Activated CD8-positive, alpha-beta memory T cell treated with anti-CD3 and anti-CD28 coated beads, Interleukin-2, amount 10 ng/mL, durations not matched to agents 7 days and 5 days (primary cell): ENCODE measurements around the gene TCAF1. TPM values are rescaled to one million over a fixed set of nuclear protein-coding genes. Genes with fewer than 3 reads are reported as not detected.
"Not testable (repeated sequence)": the region's sequence is repeated elsewhere in the genome, so short reads cannot be mapped to it uniquely, and the experiment has no call there.

Experiments
- ATAC-seq: fragments of 150-1000 bp; cut with Tn5 transposase; one replicate; pipeline ENCODE4 v1.10.0; 2021; ENCODE audit warnings: moderate library complexity
- CTCF ChIA-PET: fragments of 350-600 bp; sonication (Branson Sonifier 250); formaldehyde crosslinking; loops from one replicate; lab custom pipeline; 2021; ENCODE audit warnings: antibody characterized with exemption; lab: Charles Lee
- DNase-seq: peaks from one replicate; pipeline ENCODE4 v3.0.0-alpha.2; 2020
- H3K27ac Mint-ChIP-seq: one replicate; pipeline ENCODE4 v1.8.0; 2021; ENCODE audit warnings: mild to moderate bottlenecking, mixed read lengths
- H3K27me3 Mint-ChIP-seq: one replicate; pipeline ENCODE4 v1.8.0; 2021; ENCODE audit warnings: mixed read lengths
- H3K36me3 Mint-ChIP-seq: one replicate; pipeline ENCODE4 v1.8.0; 2021; ENCODE audit warnings: mild to moderate bottlenecking, mixed read lengths
- H3K4me1 Mint-ChIP-seq: one replicate; pipeline ENCODE4 v1.8.0; 2021; ENCODE audit warnings: mixed read lengths
- H3K4me3 Mint-ChIP-seq: one replicate; pipeline ENCODE4 v1.8.0; 2021; ENCODE audit warnings: mild to moderate bottlenecking, moderate library complexity, mixed read lengths
- H3K9me3 Mint-ChIP-seq: one replicate; pipeline ENCODE4 v1.8.0; 2022; ENCODE audit warnings: low read depth, mixed read lengths
- total RNA-seq, 2 experiments: library from RNA; stranded (reverse); gene quantifications; one replicate each; pipeline ENCODE4 v1.2.3, GENCODE V29; 2021

Gene TCAF1
- total RNA-seq, 2 experiments from 2014 or later = 17.4 to 17.8 TPM

GRCh38 chr7:143826578-143826977 lies 75.4 kb downstream of the TCAF1 start:
- H3K36me3 Mint-ChIP-seq, H3K9me3 Mint-ChIP-seq, H3K4me3 Mint-ChIP-seq, H3K4me1 Mint-ChIP-seq, DNase-seq, CTCF ChIA-PET, ATAC-seq, H3K27me3 Mint-ChIP-seq, H3K27ac Mint-ChIP-seq: not testable (repeated sequence)

DNA sequence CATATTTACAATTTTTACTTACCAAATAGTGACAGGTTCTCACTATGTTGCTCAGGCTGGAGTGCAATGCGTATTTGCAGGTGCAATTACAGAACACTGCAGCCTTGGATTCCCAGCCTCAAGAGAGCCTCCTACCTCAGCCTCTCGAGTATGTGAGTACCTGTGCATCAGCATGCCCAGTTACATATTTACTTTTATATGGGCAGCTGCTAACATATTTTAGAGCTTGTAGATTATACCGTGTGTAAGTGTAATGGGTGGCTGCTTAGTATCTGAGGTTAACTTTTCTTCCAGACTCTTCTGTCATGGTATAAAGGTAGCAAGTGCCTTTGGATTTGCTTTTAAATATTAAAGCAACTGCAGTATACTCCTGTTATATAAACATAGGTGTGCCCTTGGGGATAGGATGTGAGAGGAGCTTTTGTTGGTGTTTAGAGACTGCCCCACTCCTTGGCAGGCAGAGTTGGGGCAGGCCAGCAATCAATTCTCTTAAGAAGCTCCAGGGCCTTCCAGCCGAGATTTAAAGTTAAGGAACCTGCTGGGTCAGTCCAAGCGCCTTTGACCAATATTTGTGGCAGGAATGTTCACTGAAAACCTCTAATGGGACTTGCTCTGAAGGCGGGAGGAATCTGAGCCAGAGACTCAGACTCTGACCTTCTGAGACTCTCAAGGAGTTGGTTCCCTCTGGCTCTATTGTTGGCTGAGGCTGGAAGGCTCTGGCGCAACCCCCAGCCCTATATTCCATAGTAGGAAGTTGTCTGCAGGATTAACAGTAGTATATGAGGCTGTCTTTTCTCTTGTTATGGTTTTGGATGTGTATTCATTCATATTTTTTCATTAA lies 77.5 kb downstream of the TCAF1 start:
- H3K9me3 Mint-ChIP-seq, H3K4me3 Mint-ChIP-seq, DNase-seq, H3K27me3 Mint-ChIP-seq, ATAC-seq, H3K4me1 Mint-ChIP-seq, CTCF ChIA-PET, H3K36me3 Mint-ChIP-seq, H3K27ac Mint-ChIP-seq: not testable (repeated sequence)

GRCh38 chr7:143823634-143824294 lies 78.2 kb downstream of the TCAF1 start:
- ATAC-seq = not testable (repeated sequence)

DNA sequence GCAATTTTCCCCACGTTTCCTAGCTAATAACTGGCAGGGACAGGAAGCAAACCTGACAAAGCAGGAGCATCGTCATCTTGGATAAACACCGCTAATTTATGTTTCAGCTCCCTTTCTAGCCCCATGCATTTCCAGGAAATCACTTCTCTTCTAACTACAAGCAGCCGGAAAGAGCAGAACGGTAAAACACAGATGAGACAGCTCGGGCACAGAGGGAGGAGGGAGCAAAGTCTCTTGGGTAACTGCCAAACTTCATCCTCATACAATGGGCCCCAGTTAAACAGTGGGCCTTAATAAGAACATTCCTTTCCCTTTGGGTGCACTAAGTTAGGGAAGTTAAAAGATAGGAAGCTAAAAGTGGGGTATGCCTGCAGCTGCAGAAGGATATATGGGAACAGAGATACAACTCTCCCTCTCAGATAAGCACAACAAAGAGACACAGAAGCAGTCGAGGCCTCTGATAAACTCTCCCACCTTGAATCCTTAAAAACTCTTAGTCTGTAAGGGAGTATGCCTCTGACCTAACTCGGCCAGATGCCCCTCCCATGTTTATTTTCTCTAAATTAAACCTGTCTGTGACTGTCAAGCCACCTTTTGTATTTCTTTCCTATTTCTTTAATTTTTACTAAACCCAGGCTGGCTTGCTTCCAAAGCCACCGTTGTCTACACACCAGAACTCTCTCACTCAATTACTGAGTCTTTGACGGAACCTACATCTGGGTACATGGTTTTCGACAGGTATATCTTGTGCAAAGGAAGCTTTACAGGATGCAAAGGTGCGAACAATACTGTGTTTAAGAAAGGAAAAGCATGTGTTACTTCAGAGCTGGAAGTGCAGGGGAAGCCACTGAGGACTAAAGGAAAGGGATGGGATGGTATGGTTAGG lies 80.3 kb downstream of the TCAF1 start:
- H3K4me1 Mint-ChIP-seq, H3K9me3 Mint-ChIP-seq, H3K36me3 Mint-ChIP-seq, CTCF ChIA-PET, H3K27ac Mint-ChIP-seq, H3K27me3 Mint-ChIP-seq, DNase-seq, H3K4me3 Mint-ChIP-seq: not testable (repeated sequence)
- ATAC-seq = peak; percentile 83

More at GRCh38 chr7:143823634-143824294, 78.2 kb downstream of the TCAF1 start:
- H3K4me3 Mint-ChIP-seq, H3K36me3 Mint-ChIP-seq, H3K27ac Mint-ChIP-seq, H3K27me3 Mint-ChIP-seq, CTCF ChIA-PET, DNase-seq, H3K4me1 Mint-ChIP-seq, H3K9me3 Mint-ChIP-seq: not testable (repeated sequence)

GRCh38 chr7:143817873-143818272 lies 84.1 kb downstream of the TCAF1 start:
- DNase-seq, H3K4me1 Mint-ChIP-seq, H3K36me3 Mint-ChIP-seq, H3K27ac Mint-ChIP-seq, CTCF ChIA-PET, ATAC-seq, H3K9me3 Mint-ChIP-seq, H3K4me3 Mint-ChIP-seq, H3K27me3 Mint-ChIP-seq: not testable (repeated sequence)

- ATAC-seq, H3K9me3 Mint-ChIP-seq, DNase-seq, H3K27me3 Mint-ChIP-seq, H3K36me3 Mint-ChIP-seq, CTCF ChIA-PET, H3K4me3 Mint-ChIP-seq, H3K4me1 Mint-ChIP-seq, H3K27ac Mint-ChIP-seq: not testable (repeated sequence)
These were observed 85.4 kb downstream of the TCAF1 start for GRCh38 chr7:143816471-143817133.

DNA sequence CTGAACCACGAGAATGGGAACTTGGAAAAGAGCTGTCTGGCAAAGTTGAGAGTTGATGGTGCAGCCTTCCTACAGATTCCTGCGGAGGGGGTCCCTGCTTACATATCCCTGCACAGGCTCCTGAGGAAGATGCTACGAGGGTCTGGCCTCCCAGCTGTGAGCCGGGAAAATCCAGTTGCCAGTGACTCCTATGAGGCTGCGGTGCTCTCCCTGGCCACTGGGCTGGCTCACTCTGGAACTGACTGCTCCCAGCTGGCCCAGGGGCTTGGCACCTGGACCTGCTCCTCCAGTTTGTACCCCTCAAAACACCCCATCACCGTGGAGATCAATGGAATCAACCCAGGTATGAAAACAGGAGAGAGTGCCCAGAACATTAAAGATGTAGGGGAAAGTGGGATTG lies 91.3 kb downstream of the TCAF1 start:
- CTCF ChIA-PET, H3K4me1 Mint-ChIP-seq, ATAC-seq, H3K27me3 Mint-ChIP-seq, H3K27ac Mint-ChIP-seq, H3K9me3 Mint-ChIP-seq, DNase-seq, H3K36me3 Mint-ChIP-seq, H3K4me3 Mint-ChIP-seq: not testable (repeated sequence)

GRCh38 chr7:143806664-143807071 lies 95.3 kb downstream of the TCAF1 start:
- DNase-seq, H3K4me1 Mint-ChIP-seq, H3K4me3 Mint-ChIP-seq, ATAC-seq, H3K27ac Mint-ChIP-seq, H3K9me3 Mint-ChIP-seq, H3K27me3 Mint-ChIP-seq, CTCF ChIA-PET, H3K36me3 Mint-ChIP-seq: not testable (repeated sequence)

Other genes with a start within 250 kb of the TCAF1 start
- 1 to 10 TPM in 1 of 2 experiments, under 1 TPM in 1; 0.73 to 2.8 TPM for gene CTAGE6, start 144.5 kb downstream of the TCAF1 start, total RNA-seq
- not detected for gene OR2F2, start 33.1 kb upstream of the TCAF1 start, total RNA-seq
- gene OR2F1, start 52.7 kb upstream of the TCAF1 start, total RNA-seq = not detected
- gene OR6B1, start 98.1 kb upstream of the TCAF1 start, total RNA-seq = not detected
- gene OR2A5, start 146.8 kb upstream of the TCAF1 start, total RNA-seq = not detected
- gene OR2A25, start 167.6 kb upstream of the TCAF1 start, total RNA-seq = not detected
- gene OR2A12, start 184.1 kb upstream of the TCAF1 start, total RNA-seq = not detected
- not detected for gene OR2A2, start 207.4 kb upstream of the TCAF1 start, total RNA-seq
- not detected for gene OR2A14, start 221.0 kb upstream of the TCAF1 start, total RNA-seq